Transverse colon (tissue), 4 donors: ENCODE results near the gene OSCP1. TPM values are rescaled to one million over a fixed set of nuclear protein-coding genes. Genes with fewer than 3 reads are reported as not detected.

Experiments
- DNase-seq: peaks from one replicate; pipeline ENCODE4 v3.0.0-alpha.2; 2019
- H3K27ac ChIP-seq, 4 donors: fragments of 200-600 bp; sonication (generic); 2 replicates each; pipeline ENCODE4 v1.5.1; 2016 to 2018; ENCODE audit warnings: inconsistent platforms in 4 of 4
- H3K27me3 ChIP-seq: fragments of 200-600 bp; sonication (generic); 2 replicates; pipeline ENCODE4 v1.5.1; 2017; ENCODE audit warnings: inconsistent platforms
- H3K36me3 ChIP-seq, 4 donors: fragments of 200-600 bp; sonication (generic); 2 replicates each; pipeline ENCODE4 v1.5.1; 2017 to 2019; ENCODE audit warnings: inconsistent platforms in 4 of 4
- H3K4me1 ChIP-seq, 4 donors: fragments of 200-600 bp; sonication (generic); 2 replicates each; pipeline ENCODE4 v1.5.1; 2017 to 2020; ENCODE audit warnings: inconsistent platforms in 4 of 4
- H3K4me3 ChIP-seq, 4 donors: fragments of 200-600 bp; sonication (generic); 1 replicate in 1 of 4; 2 replicates in 3 of 4; pipeline versions ENCODE4 v1.5.1 to v1.6.1; 2017 to 2019; ENCODE audit warnings: inconsistent platforms in 4 of 4
- H3K9me3 ChIP-seq, 2 donors: fragments of 200-600 bp; sonication (generic); 2 replicates each; pipeline ENCODE4 v1.5.1; 2017 to 2019; ENCODE audit warnings: inconsistent platforms in 2 of 2
- EP300 ChIP-seq: sonication (generic); formaldehyde crosslinking; IDR thresholded peaks from one replicate; pipeline ENCODE4 v1.6.1; 2017; ENCODE audit warnings: antibody characterized with exemption, low read depth
- POLR2A ChIP-seq: fragments of 450-650 bp; IDR thresholded peaks from one replicate; pipeline ENCODE4 v1.6.1; 2016; ENCODE audit warnings: antibody characterized with exemption, mild to moderate bottlenecking, moderate library complexity
- POLR2AphosphoS5 ChIP-seq, 3 donors: sonication (generic); formaldehyde crosslinking; IDR thresholded peaks; one replicate each; pipeline ENCODE4 v1.6.1; 2016; ENCODE audit warnings: antibody characterized with exemption in 3 of 3
- whole genome bisulfite sequencing, 2 donors: methylation state at CpG; one replicate each; pipeline ENCODE4 v1.1.5; 2018; ENCODE audit warnings: low coverage in 1 of 2; 5-methylcytosine and 5-hydroxymethylcytosine counted together
- in situ Hi-C, 4 donors: fragments of 200-750 bp; cut with MboI; loops; one replicate each; pipeline versions ENCODE4 v1.15.0 to v1.15.1; 2017; ENCODE audit warnings: low sequenced_read_pairs in 3 of 4, low pct_ligation_motif_present in 1 of 4, low pct_unique_long_range_greater_than_20kb in 1 of 4
- intact Hi-C: fragments of 100-400 bp; cut with DNase I; formaldehyde crosslinking; loops from one replicate; pipeline ENCODE4 v1.15.1; 2023; ENCODE audit warnings: low total_unique reads
- total RNA-seq, 4 donors: library from RNA; depleted of rRNA; stranded (reverse); fragments of >200 nt; gene quantifications; one replicate each; pipeline ENCODE4 v1.1.0, GENCODE V29; 2016
- TF ChIP-seq, protein P1 (sequence below), 5 experiments: fragments of 200-600 bp in 3 of 5; fragments of 450-650 bp in 2 of 5; sonication (generic) in 3 of 5; IDR thresholded peaks; 1 replicate in 2 of 5; 2 replicates in 3 of 5; pipeline ENCODE4 v1.5.1; 2016 to 2017; ENCODE audit warnings: antibody characterized with exemption in 5 of 5, inconsistent platforms in 3 of 5, mild to moderate bottlenecking in 2 of 5, moderate library complexity in 1 of 5

The OSCP1 gene
- total RNA-seq, 4 donors from 2014 or later, result 1.2 to 4.8 (median 3.7) TPM; not detected in 1

- Histone ChIP-seq H3K36me3 (no peaks in the 10 kb centered on the region), H3K4me3 (no peak overlapping the region), H3K27me3 (no peaks in the 10 kb centered on the region), H3K9me3 (no peaks in the 10 kb centered on the region), H3K4me1 (no peaks in the 10 kb centered on the region), H3K27ac (no peak overlapping the region)
- intact Hi-C loops, result no loop called here
- no peak for DNase-seq
- in situ Hi-C loops, result no loop called here
- TF ChIP-seq, protein P1, sequence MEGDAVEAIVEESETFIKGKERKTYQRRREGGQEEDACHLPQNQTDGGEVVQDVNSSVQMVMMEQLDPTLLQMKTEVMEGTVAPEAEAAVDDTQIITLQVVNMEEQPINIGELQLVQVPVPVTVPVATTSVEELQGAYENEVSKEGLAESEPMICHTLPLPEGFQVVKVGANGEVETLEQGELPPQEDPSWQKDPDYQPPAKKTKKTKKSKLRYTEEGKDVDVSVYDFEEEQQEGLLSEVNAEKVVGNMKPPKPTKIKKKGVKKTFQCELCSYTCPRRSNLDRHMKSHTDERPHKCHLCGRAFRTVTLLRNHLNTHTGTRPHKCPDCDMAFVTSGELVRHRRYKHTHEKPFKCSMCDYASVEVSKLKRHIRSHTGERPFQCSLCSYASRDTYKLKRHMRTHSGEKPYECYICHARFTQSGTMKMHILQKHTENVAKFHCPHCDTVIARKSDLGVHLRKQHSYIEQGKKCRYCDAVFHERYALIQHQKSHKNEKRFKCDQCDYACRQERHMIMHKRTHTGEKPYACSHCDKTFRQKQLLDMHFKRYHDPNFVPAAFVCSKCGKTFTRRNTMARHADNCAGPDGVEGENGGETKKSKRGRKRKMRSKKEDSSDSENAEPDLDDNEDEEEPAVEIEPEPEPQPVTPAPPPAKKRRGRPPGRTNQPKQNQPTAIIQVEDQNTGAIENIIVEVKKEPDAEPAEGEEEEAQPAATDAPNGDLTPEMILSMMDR (IDR thresholded peaks at IDR 0.05), result no peak
- TF ChIP-seq POLR2AphosphoS5 (IDR thresholded peaks at IDR 0.05), result no peak
- TF ChIP-seq EP300, result no peak
- no peak for TF ChIP-seq POLR2A
- WGBS, 2 donors, result 74% methylated on average over 1 of the region's 1 CpG; no CpG with 5 or more reads in 1 of the 2 donors
These were observed 13.4 kb downstream of the OSCP1 start for GRCh38 chr1:36436821-36437220.

DNA sequence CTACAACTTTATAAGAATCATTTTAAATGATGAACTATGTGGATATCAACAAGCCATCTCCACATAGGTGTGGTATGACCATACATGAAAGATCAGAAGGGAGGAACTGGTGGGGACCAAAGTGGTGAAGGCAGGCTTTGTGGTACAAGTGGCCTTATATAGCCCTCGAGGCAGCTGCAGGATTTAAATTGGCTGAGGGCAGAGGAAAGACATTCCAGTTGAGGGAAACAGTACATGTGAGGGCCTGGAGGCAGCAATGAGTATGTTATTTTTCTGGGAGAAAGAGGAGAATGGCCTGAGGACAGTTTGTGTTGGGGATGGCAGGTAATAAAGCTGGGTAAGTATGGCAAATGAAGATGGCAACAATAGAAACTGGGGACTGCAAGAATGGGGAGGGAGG lies 17.1 kb downstream of the OSCP1 start:
- Histone ChIP-seq H3K4me1 (no peaks in the 10 kb centered on the region), H3K27ac (no peak overlapping the region), H3K27me3 (no peaks in the 10 kb centered on the region), H3K36me3 (no peaks in the 10 kb centered on the region), H3K9me3 (no peaks in the 10 kb centered on the region), H3K4me3 (no peak overlapping the region)
- intact Hi-C loops (no loop called here), in situ Hi-C loops (no loop called here)
- 41% methylated on average over 1 of the region's 1 CpG; no CpG with 5 or more reads in 1 of the 2 donors for WGBS, 2 donors
- no peak for DNase-seq
- TF ChIP-seq POLR2A (no peak), EP300 (no peak), POLR2AphosphoS5 (IDR thresholded peaks at IDR 0.05) (no peak)
- TF ChIP-seq, protein P1 (IDR thresholded peaks at IDR 0.05), result no peak

GRCh38 chr1:36432616-36433015 lies 17.6 kb downstream of the OSCP1 start:
- WGBS, 2 donors, result 70 to 77% methylated on average over 2 to 4 of the region's 4 CpGs
- H3K4me1 ChIP-seq, result no peaks in the 10 kb centered on the region
- intact Hi-C loops, result no loop called here
- H3K4me3 ChIP-seq, result no peak overlapping the region
- H3K36me3 ChIP-seq, result no peaks in the 10 kb centered on the region
- in situ Hi-C loops, result no loop called here
- no peaks in the 10 kb centered on the region for H3K27me3 ChIP-seq
- H3K9me3 ChIP-seq, result no peaks in the 10 kb centered on the region
- TF ChIP-seq, protein P1 (IDR thresholded peaks at IDR 0.05), result no peak
- TF ChIP-seq POLR2AphosphoS5 (IDR thresholded peaks at IDR 0.05) (no peak), EP300 (no peak), POLR2A (no peak)
- no peak overlapping the region for H3K27ac ChIP-seq
- DNase-seq, result no peak

DNA sequence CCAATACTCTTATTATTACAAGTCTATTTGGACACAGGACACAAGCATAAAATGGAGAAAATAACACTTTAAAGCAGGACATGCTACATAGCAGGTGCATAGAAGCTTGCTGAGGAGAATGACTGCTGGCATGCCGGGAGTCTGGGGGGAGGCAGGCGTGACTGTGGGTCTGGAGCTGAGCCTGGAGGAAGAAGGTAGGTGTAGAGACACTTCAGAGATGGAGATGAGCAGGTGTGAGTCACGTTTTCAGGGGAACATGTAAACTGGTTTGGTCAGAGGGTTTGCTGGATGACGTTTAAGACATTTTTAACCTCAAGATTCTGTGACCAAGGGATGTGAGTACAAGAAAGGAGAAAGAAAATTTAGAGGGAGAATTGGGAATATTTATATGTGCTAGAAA lies 24.5 kb downstream of the OSCP1 start:
- Histone ChIP-seq H3K4me1 (peaks cover 0 to 2% (median 0%) of the 10 kb centered on the region in 4 donors), H3K36me3 (peaks cover 0 to 7% (median 0%) of the 10 kb centered on the region in 4 donors), H3K27me3 (no peaks in the 10 kb centered on the region), H3K27ac (no peak overlapping the region), H3K4me3 (no peak overlapping the region), H3K9me3 (no peaks in the 10 kb centered on the region)
- TF ChIP-seq POLR2AphosphoS5 (IDR thresholded peaks at IDR 0.05), result no peak
- TF ChIP-seq, protein P1 (IDR thresholded peaks at IDR 0.05), result no peak
- DNase-seq, result no peak
- intact Hi-C loops (no loop called here), in situ Hi-C loops (no loop called here)
- 77 to 84% methylated on average over 4 of the region's 4 CpGs for WGBS, 2 donors
